Endothelial cell of umbilical vein (primary cell): ENCODE data around the gene C1orf174. TPM values are rescaled to one million over a fixed set of nuclear protein-coding genes. Genes with fewer than 3 reads are reported as not detected.

Experiments used
- BruUV-seq: library from RNA; stranded (reverse); fragments of 400-500 nt; replicated peaks from 2 replicates; lab custom pipeline; 2021; lab: Mats Ljungman, UMichigan
- CTCF ChIA-PET: fragments of 300-600, 350-600 bp; sonication (Branson Sonifier 250); formaldehyde crosslinking; loops from one replicate; lab custom pipeline; 2021; ENCODE audit warnings: antibody characterized with exemption, inconsistent platforms; lab: Charles Lee
- POLR2A ChIA-PET: fragments of 300-600, 350-600 bp; sonication (Branson Sonifier 250); formaldehyde crosslinking; loops from one replicate; lab custom pipeline; 2021; ENCODE audit warnings: antibody characterized with exemption, inconsistent platforms; lab: Charles Lee
- DNase-seq: peaks from one replicate; pipeline ENCODE4 v3.0.0-alpha.2; 2011; ENCODE audit warnings: low read depth, low spot score
- FAIRE-seq: peaks from 2 replicates; lab custom pipeline; 2011; peaks lifted over from hg19 to GRCh38; lab: Jason Lieb, UNC
- H2AFZ ChIP-seq: 2 replicates; pipeline ENCODE4 v1.6.0; 2012; ENCODE audit warnings: low read depth, low read length, control low read depth, inconsistent platforms
- H3K27ac ChIP-seq: 2 replicates; pipeline ENCODE4 v1.5.1; 2011; ENCODE audit warnings: low read depth, mild to moderate bottlenecking, control low read depth, low read length, moderate library complexity; ENCODE audit not compliant: insufficient read depth
- H3K27me3 ChIP-seq, 2 experiments: 2 replicates each; pipeline versions ENCODE4 v1.6.0 to v1.6.1; 2011; ENCODE audit warnings: low read length in 2 of 2, mixed read lengths in 1 of 2; ENCODE audit not compliant: control insufficient read depth in 2 of 2, insufficient read depth in 2 of 2
- H3K36me3 ChIP-seq, 2 experiments: 2 replicates in 1 of 2; 3 replicates in 1 of 2; pipeline ENCODE4 v1.5.1; 2011; ENCODE audit warnings: low read length in 2 of 2, mild to moderate bottlenecking in 1 of 2, moderate library complexity in 1 of 2; ENCODE audit not compliant: control insufficient read depth in 2 of 2, insufficient read depth in 2 of 2; ENCODE audit errors: extremely low read depth in 1 of 2
- H3K4me1 ChIP-seq: 3 replicates; pipeline ENCODE4 v1.5.1; 2011; ENCODE audit warnings: mild to moderate bottlenecking, low read length; ENCODE audit not compliant: control insufficient read depth, insufficient read depth; ENCODE audit errors: extremely low read depth
- H3K4me2 ChIP-seq: 2 replicates; pipeline ENCODE4 v1.6.1; 2011; ENCODE audit warnings: low read length, control low read depth, mixed read lengths; ENCODE audit not compliant: insufficient read depth
- H3K4me3 ChIP-seq, 3 experiments: fragments of 200-600 bp in 1 of 3; sonication (generic), shearing (Covaris generic) in 1 of 3; replicated peaks in 1 of 3; 2 replicates each; pipeline ENCODE4 v1.5.1; 2011 to 2016; ENCODE audit warnings: control low read depth in 3 of 3, low read length in 3 of 3, mild to moderate bottlenecking in 2 of 3, inconsistent platforms in 1 of 3, low read depth in 1 of 3, moderate library complexity in 1 of 3; ENCODE audit not compliant: insufficient read depth in 1 of 3
- H3K79me2 ChIP-seq: 2 replicates; pipeline ENCODE4 v1.6.0; 2012; ENCODE audit warnings: low read length, inconsistent platforms; ENCODE audit not compliant: control insufficient read depth, insufficient read depth
- H3K9ac ChIP-seq: replicated peaks from 2 replicates; pipeline ENCODE3; 2011; ENCODE audit warnings: low read length, control low read depth; ENCODE audit not compliant: insufficient read depth; ENCODE audit errors: extremely low read depth
- H3K9me1 ChIP-seq: replicated peaks from 3 replicates; pipeline ENCODE4 v1.6.0; 2011; ENCODE audit warnings: mild to moderate bottlenecking, low read length; ENCODE audit not compliant: control insufficient read depth, insufficient read depth; ENCODE audit errors: extremely low read depth
- H3K9me3 ChIP-seq: replicated peaks from 2 replicates; pipeline ENCODE4 v1.5.1; 2012; ENCODE audit warnings: low read length, inconsistent platforms; ENCODE audit not compliant: control insufficient read depth, insufficient read depth
- H4K20me1 ChIP-seq: replicated peaks from 2 replicates; pipeline ENCODE3; 2011; ENCODE audit warnings: mild to moderate bottlenecking, low read length; ENCODE audit not compliant: control insufficient read depth, insufficient read depth; ENCODE audit errors: extremely low read depth
- EZH2 ChIP-seq: IDR thresholded peaks from 2 replicates; pipeline ENCODE4 v1.6.1; 2012; ENCODE audit warnings: borderline replicate concordance, low read depth, mild to moderate bottlenecking, moderate library complexity, low read length, inconsistent platforms; ENCODE audit not compliant: severe bottlenecking
- FOS ChIP-seq: IDR thresholded peaks from 2 replicates; pipeline ENCODE4 v1.6.1; 2011; ENCODE audit warnings: mild to moderate bottlenecking, low read length, moderate library complexity, borderline replicate concordance; ENCODE audit not compliant: insufficient read depth
- GATA2 ChIP-seq: IDR thresholded peaks from 2 replicates; pipeline ENCODE4 v1.7.0; 2011; ENCODE audit warnings: low read depth, mild to moderate bottlenecking, moderate library complexity, mixed read lengths, low read length; ENCODE audit not compliant: insufficient read length, insufficient read depth
- JUN ChIP-seq: IDR thresholded peaks from 2 replicates; pipeline ENCODE4 v1.6.1; 2011; ENCODE audit warnings: borderline replicate concordance, low read depth; ENCODE audit not compliant: insufficient read length, insufficient read depth
- MYC ChIP-seq: IDR thresholded peaks from one replicate; pipeline ENCODE4 v1.6.1; 2011; ENCODE audit warnings: mild to moderate bottlenecking, low read depth, low read length
- POLR2A ChIP-seq: IDR thresholded peaks from 2 replicates; pipeline ENCODE4 v1.6.1; 2012; ENCODE audit warnings: low read depth, mild to moderate bottlenecking, control low read depth, low read length
- POLR2AphosphoS5 ChIP-seq: IDR thresholded peaks from 2 replicates; pipeline ENCODE4 v1.6.1; 2012; ENCODE audit warnings: low read depth, mild to moderate bottlenecking, control low read depth, low read length, moderate library complexity; ENCODE audit not compliant: insufficient read depth
- dilution Hi-C: fragments of 300-500 bp; cut with MboI; formaldehyde crosslinking; loops from one replicate; pipeline ENCODE4 v1.15.0; 2019; ENCODE audit warnings: low sequenced_read_pairs; ENCODE audit not compliant: extremely low pct_ligation_motif_present
- intact Hi-C: fragments of 100-400 bp; cut with micrococcal nuclease; formaldehyde crosslinking; loops from one replicate; pipeline ENCODE4 v1.10.0; 2022
- polyA plus RNA-seq, 4 experiments: library from polyadenylated mRNA; depleted of rRNA in 3 of 4; stranded (reverse) in 3 of 4; unstranded in 1 of 4; fragments of >200 nt; gene quantifications; 2 replicates each; pipeline versions ENCODE4 v1.2.1 to v1.2.3, GENCODE V29; 2011 to 2012; ENCODE audit warnings: missing spikeins in 1 of 4
- total RNA-seq: library from RNA; stranded (reverse); gene quantifications from 2 replicates; pipeline ENCODE4 v1.2.3, GENCODE V29; 2021
- TF ChIP-seq, protein P1 (sequence below): IDR thresholded peaks from 2 replicates; pipeline ENCODE4 v1.6.1; 2011; ENCODE audit not compliant: insufficient read depth, insufficient read length
- TF ChIP-seq, protein P2 (sequence below), 2 donors: IDR thresholded peaks; 1 replicate in 1 of 2; 2 replicates in 1 of 2; pipeline ENCODE4 v1.5.1; 2011; ENCODE audit warnings: low read length in 2 of 2, mild to moderate bottlenecking in 2 of 2, moderate library complexity in 2 of 2, control low read depth in 1 of 2, inconsistent platforms in 1 of 2, low read depth in 1 of 2; ENCODE audit not compliant: insufficient read depth in 1 of 2; ENCODE audit errors: extremely low read depth in 1 of 2

The C1orf174 gene
- total and polyA plus RNA-seq, 2 donors (not counting 3 experiments of a cell fraction or from before 2014, with no cell fraction given): 28.0 to 31.7 TPM

DNA sequence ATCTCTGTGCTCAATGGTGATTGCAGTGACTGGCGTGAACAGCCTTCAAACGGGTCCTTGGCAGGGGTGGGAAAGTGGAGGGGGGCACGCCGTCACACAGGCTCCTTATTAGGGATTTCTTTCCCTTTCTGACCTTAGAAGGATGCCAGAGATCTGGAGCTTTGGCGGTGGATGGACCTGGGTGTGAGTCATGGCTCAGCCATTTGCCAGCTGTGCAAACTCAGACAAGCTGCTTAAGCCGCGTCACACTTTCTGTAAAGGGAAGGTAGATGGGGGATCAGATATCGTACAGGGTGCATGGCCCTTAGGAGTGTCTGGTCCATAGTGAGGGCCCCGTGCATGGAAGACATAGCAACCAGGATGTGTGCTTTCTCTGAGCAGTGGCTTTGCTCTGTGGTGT lies 48.3 kb upstream of the C1orf174 start:
- Histone ChIP-seq H3K27ac (no peak overlapping the region), H3K9me3 (no peaks in the 10 kb centered on the region), H4K20me1 (no peaks in the 10 kb centered on the region), H3K4me1 (no peaks in the 10 kb centered on the region), H3K27me3 (no peaks in the 10 kb centered on the region), H3K9ac (no peak overlapping the region), H2AFZ (no peak overlapping the region), H3K79me2 (no peaks in the 10 kb centered on the region), H3K4me3 (no peak overlapping the region), H3K9me1 (no peaks in the 10 kb centered on the region), H3K4me2 (no peak overlapping the region), H3K36me3 (no peaks in the 10 kb centered on the region)
- ChIA-PET CTCF (no interaction called here), POLR2A (no interaction called here)
- FAIRE-seq: no peak
- TF ChIP-seq JUN: no peak
- no TSS peak for BruUV-seq
- intact Hi-C loops (no loop called here), dilution Hi-C loops (no loop called here)
- DNase-seq: no peak

DNA sequence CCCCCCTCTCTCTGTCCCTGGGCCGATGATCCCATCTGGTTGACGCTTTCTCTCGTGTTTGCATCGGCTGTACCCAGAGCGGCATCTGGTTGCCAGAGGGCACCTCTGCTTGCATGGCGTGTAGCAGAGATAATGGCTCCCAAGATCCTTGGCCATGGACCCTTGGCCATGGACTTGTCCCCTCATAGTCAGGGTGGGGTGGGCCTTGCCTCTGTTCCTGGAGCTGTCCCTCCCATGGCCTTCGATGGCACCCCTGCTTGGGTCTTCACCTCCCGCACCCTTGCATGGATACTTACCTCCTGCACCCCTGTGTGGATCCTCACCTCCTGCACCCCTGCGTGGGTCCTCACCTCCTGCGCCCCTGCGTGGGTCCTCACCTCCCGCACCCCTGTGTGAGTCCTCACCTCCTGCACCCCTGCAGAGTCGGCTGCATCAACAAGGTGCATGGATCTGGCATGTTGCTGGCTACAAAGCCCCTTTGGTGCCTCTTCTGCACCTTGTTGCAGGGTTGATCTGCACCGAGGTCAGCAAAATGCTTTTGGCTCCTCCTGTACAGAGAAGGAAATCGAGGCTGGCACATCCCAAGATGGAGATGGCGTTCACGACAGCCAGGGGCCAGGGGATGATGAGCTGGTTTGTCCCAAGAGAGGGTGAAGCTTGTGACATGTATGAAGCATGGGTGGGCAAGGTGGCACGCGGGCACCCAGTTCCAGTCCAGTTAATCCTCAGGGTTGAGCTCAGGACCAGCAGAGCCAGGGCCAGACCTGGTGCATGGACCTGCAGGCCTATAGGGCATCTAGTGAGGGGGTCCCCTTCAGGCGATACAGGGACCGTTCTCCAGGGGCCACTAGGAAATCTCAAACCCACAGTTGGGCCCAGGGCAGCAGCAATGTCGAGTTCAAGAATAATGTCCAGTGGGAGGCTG lies 46.1 kb upstream of the C1orf174 start:
- Histone ChIP-seq H3K27ac (no peak overlapping the region), H4K20me1 (no peaks in the 10 kb centered on the region), H3K9ac (no peak overlapping the region), H3K4me3 (no peak overlapping the region), H3K36me3 (no peaks in the 10 kb centered on the region), H3K9me3 (no peaks in the 10 kb centered on the region), H3K4me1 (no peaks in the 10 kb centered on the region), H3K27me3 (no peaks in the 10 kb centered on the region), H3K9me1 (no peaks in the 10 kb centered on the region), H2AFZ (no peak overlapping the region), H3K4me2 (no peak overlapping the region), H3K79me2 (no peaks in the 10 kb centered on the region)
- no TSS peak for BruUV-seq
- intact Hi-C loops: no loop called here
- ChIA-PET CTCF (no interaction called here), POLR2A (no interaction called here)
- TF ChIP-seq FOS: no peak
- no peak for TF ChIP-seq GATA2
- TF ChIP-seq, protein P1, sequence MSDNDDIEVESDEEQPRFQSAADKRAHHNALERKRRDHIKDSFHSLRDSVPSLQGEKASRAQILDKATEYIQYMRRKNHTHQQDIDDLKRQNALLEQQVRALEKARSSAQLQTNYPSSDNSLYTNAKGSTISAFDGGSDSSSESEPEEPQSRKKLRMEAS: no peak
- TF ChIP-seq POLR2A: no peak
- TF ChIP-seq, protein P2, sequence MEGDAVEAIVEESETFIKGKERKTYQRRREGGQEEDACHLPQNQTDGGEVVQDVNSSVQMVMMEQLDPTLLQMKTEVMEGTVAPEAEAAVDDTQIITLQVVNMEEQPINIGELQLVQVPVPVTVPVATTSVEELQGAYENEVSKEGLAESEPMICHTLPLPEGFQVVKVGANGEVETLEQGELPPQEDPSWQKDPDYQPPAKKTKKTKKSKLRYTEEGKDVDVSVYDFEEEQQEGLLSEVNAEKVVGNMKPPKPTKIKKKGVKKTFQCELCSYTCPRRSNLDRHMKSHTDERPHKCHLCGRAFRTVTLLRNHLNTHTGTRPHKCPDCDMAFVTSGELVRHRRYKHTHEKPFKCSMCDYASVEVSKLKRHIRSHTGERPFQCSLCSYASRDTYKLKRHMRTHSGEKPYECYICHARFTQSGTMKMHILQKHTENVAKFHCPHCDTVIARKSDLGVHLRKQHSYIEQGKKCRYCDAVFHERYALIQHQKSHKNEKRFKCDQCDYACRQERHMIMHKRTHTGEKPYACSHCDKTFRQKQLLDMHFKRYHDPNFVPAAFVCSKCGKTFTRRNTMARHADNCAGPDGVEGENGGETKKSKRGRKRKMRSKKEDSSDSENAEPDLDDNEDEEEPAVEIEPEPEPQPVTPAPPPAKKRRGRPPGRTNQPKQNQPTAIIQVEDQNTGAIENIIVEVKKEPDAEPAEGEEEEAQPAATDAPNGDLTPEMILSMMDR (IDR thresholded peaks at IDR 0.05; ENCODE audit: extremely low read depth in 1 of 2, insufficient read depth in 1 of 2, low read depth in 1 of 2, low read length in 2 of 2): no peak
- no peak for TF ChIP-seq EZH2
- TF ChIP-seq JUN: no peak
- no peak for TF ChIP-seq POLR2AphosphoS5
- TF ChIP-seq MYC: no peak
- FAIRE-seq: no peak
- no peak for DNase-seq
- dilution Hi-C loops: no loop called here
